Activated naive CD8-positive, alpha-beta T cell (primary cell): ENCODE data around the gene FRAS1.
"Not testable (repeated sequence)": the region's sequence is repeated elsewhere in the genome, so short reads cannot be mapped to it uniquely, and the experiment has no call there.

Experiments
- H3K27ac Mint-ChIP-seq: one replicate; pipeline ENCODE4 v1.8.0; 2021; ENCODE audit warnings: mixed read lengths
- H3K27me3 Mint-ChIP-seq: one replicate; pipeline ENCODE4 v1.8.0; 2021; ENCODE audit warnings: mixed read lengths
- H3K36me3 Mint-ChIP-seq: one replicate; pipeline ENCODE4 v1.8.0; 2021; ENCODE audit warnings: mixed read lengths
- H3K4me1 Mint-ChIP-seq: one replicate; pipeline ENCODE4 v1.8.0; 2021; ENCODE audit warnings: low read depth, mixed read lengths
- H3K4me3 Mint-ChIP-seq: one replicate; pipeline ENCODE4 v1.8.0; 2021; ENCODE audit warnings: mild to moderate bottlenecking, mixed read lengths
- H3K9me3 Mint-ChIP-seq: one replicate; pipeline ENCODE4 v1.8.0; 2021; ENCODE audit warnings: low read depth, mixed read lengths

The FRAS1 gene

GRCh38 chr4:78057135-78057599, at the start of gene FRAS1:
Gene FRAS1 (plus strand): TSS chr4:78057323. CDS start chr4:78058010, 687 bp downstream.
- peak within 1 kb of the TSS; percentile 88 for H3K4me3 Mint-ChIP-seq
- H3K27me3 Mint-ChIP-seq, result peaks cover 23% of the 10 kb centered on the region
- peaks cover 23% of the 10 kb centered on the region for H3K4me1 Mint-ChIP-seq
- H3K27ac Mint-ChIP-seq, result no peak within 1 kb of the TSS
- no peaks in the 10 kb centered on the region for H3K9me3 Mint-ChIP-seq
- H3K36me3 Mint-ChIP-seq, result no peaks in the 10 kb centered on the region

GRCh38 chr4:78011003-78011402, 46.1 kb upstream of the FRAS1 start:
- not testable (repeated sequence) for H3K4me1 Mint-ChIP-seq, H3K36me3 Mint-ChIP-seq, H3K27me3 Mint-ChIP-seq, H3K27ac Mint-ChIP-seq, H3K4me3 Mint-ChIP-seq
- H3K9me3 Mint-ChIP-seq, result peaks cover 11% of the 10 kb centered on the region

- no peaks in the 10 kb centered on the region for H3K4me1 Mint-ChIP-seq
- no peak overlapping the region for H3K27ac Mint-ChIP-seq
- H3K27me3 Mint-ChIP-seq, result no peaks in the 10 kb centered on the region
- H3K36me3 Mint-ChIP-seq, result peaks cover 2% of the 10 kb centered on the region
- no peak overlapping the region for H3K4me3 Mint-ChIP-seq
- peaks cover 11% of the 10 kb centered on the region for H3K9me3 Mint-ChIP-seq
These were observed 41.9 kb upstream of the FRAS1 start for GRCh38 chr4:78014889-78015886.

GRCh38 chr4:78018271-78019049, 38.7 kb upstream of the FRAS1 start:
- Mint-ChIP-seq H3K4me1 (no peaks in the 10 kb centered on the region), H3K9me3 (no peaks in the 10 kb centered on the region), H3K27me3 (no peaks in the 10 kb centered on the region), H3K36me3 (no peaks in the 10 kb centered on the region), H3K4me3 (no peak overlapping the region), H3K27ac (no peak overlapping the region)

GRCh38 chr4:78019414-78019813, 37.7 kb upstream of the FRAS1 start:
- Mint-ChIP-seq H3K36me3 (no peaks in the 10 kb centered on the region), H3K4me3 (no peak overlapping the region), H3K27ac (no peak overlapping the region), H3K27me3 (no peaks in the 10 kb centered on the region), H3K9me3 (no peaks in the 10 kb centered on the region), H3K4me1 (no peaks in the 10 kb centered on the region)

- H3K27ac Mint-ChIP-seq, result no peak overlapping the region
- H3K9me3 Mint-ChIP-seq, result no peaks in the 10 kb centered on the region
- H3K36me3 Mint-ChIP-seq, result no peaks in the 10 kb centered on the region
- H3K4me3 Mint-ChIP-seq, result no peak overlapping the region
- peaks cover 1% of the 10 kb centered on the region for H3K27me3 Mint-ChIP-seq
- H3K4me1 Mint-ChIP-seq, result no peaks in the 10 kb centered on the region
These were observed 36.4 kb upstream of the FRAS1 start for GRCh38 chr4:78020677-78021076.

GRCh38 chr4:78022517-78022916, 34.6 kb upstream of the FRAS1 start:
- no peaks in the 10 kb centered on the region for H3K4me1 Mint-ChIP-seq
- H3K4me3 Mint-ChIP-seq, result no peak overlapping the region
- peaks cover 2% of the 10 kb centered on the region for H3K27me3 Mint-ChIP-seq
- no peak overlapping the region for H3K27ac Mint-ChIP-seq
- no peaks in the 10 kb centered on the region for H3K9me3 Mint-ChIP-seq
- H3K36me3 Mint-ChIP-seq, result no peaks in the 10 kb centered on the region

GRCh38 chr4:78024085-78024484, 33.0 kb upstream of the FRAS1 start:
- Mint-ChIP-seq H3K4me3 (no peak overlapping the region), H3K4me1 (no peaks in the 10 kb centered on the region), H3K36me3 (no peaks in the 10 kb centered on the region), H3K27ac (no peak overlapping the region), H3K9me3 (no peaks in the 10 kb centered on the region), H3K27me3 (peaks cover 4% of the 10 kb centered on the region)

GRCh38 chr4:78024576-78025091, 32.5 kb upstream of the FRAS1 start:
- Mint-ChIP-seq H3K4me3 (no peak overlapping the region), H3K27me3 (peaks cover 6% of the 10 kb centered on the region), H3K9me3 (no peaks in the 10 kb centered on the region), H3K4me1 (no peaks in the 10 kb centered on the region), H3K27ac (no peak overlapping the region), H3K36me3 (no peaks in the 10 kb centered on the region)

- Mint-ChIP-seq H3K27me3 (peaks cover 5% of the 10 kb centered on the region), H3K9me3 (no peaks in the 10 kb centered on the region), H3K27ac (no peak overlapping the region), H3K36me3 (no peaks in the 10 kb centered on the region), H3K4me3 (no peak overlapping the region), H3K4me1 (no peaks in the 10 kb centered on the region)
These were observed 25.6 kb upstream of the FRAS1 start for GRCh38 chr4:78031417-78031950.

GRCh38 chr4:78032446-78032845, 24.7 kb upstream of the FRAS1 start:
- no peaks in the 10 kb centered on the region for H3K9me3 Mint-ChIP-seq
- H3K4me3 Mint-ChIP-seq, result no peak overlapping the region
- no peak overlapping the region for H3K27ac Mint-ChIP-seq
- H3K4me1 Mint-ChIP-seq, result no peaks in the 10 kb centered on the region
- H3K36me3 Mint-ChIP-seq, result no peaks in the 10 kb centered on the region
- peaks cover 5% of the 10 kb centered on the region for H3K27me3 Mint-ChIP-seq

GRCh38 chr4:78032929-78033328, 24.2 kb upstream of the FRAS1 start:
- no peaks in the 10 kb centered on the region for H3K4me1 Mint-ChIP-seq
- H3K36me3 Mint-ChIP-seq, result no peaks in the 10 kb centered on the region
- H3K9me3 Mint-ChIP-seq, result no peaks in the 10 kb centered on the region
- peaks cover 5% of the 10 kb centered on the region for H3K27me3 Mint-ChIP-seq
- H3K27ac Mint-ChIP-seq, result no peak overlapping the region
- no peak overlapping the region for H3K4me3 Mint-ChIP-seq

GRCh38 chr4:78033861-78034260, 23.3 kb upstream of the FRAS1 start:
- H3K9me3 Mint-ChIP-seq, result no peaks in the 10 kb centered on the region
- no peaks in the 10 kb centered on the region for H3K4me1 Mint-ChIP-seq
- no peaks in the 10 kb centered on the region for H3K36me3 Mint-ChIP-seq
- no peak overlapping the region for H3K27ac Mint-ChIP-seq
- peaks cover 3% of the 10 kb centered on the region for H3K27me3 Mint-ChIP-seq
- H3K4me3 Mint-ChIP-seq, result no peak overlapping the region

GRCh38 chr4:78038704-78039103, 18.4 kb upstream of the FRAS1 start:
- Mint-ChIP-seq H3K27ac (no peak overlapping the region), H3K36me3 (no peaks in the 10 kb centered on the region), H3K9me3 (peaks cover 7% of the 10 kb centered on the region), H3K27me3 (peaks cover 1% of the 10 kb centered on the region), H3K4me1 (no peaks in the 10 kb centered on the region), H3K4me3 (no peak overlapping the region)

- H3K27ac Mint-ChIP-seq, result no peak overlapping the region
- peaks cover 1% of the 10 kb centered on the region for H3K27me3 Mint-ChIP-seq
- no peaks in the 10 kb centered on the region for H3K4me1 Mint-ChIP-seq
- H3K4me3 Mint-ChIP-seq, result no peak overlapping the region
- H3K9me3 Mint-ChIP-seq, result peaks cover 7% of the 10 kb centered on the region
- H3K36me3 Mint-ChIP-seq, result no peaks in the 10 kb centered on the region
These were observed 17.4 kb upstream of the FRAS1 start for GRCh38 chr4:78039678-78040077.
